Adrenal gland (tissue), 12 donors: Measurements from ENCODE around the gene RALGAPA2. TPM values are rescaled to one million over a fixed set of nuclear protein-coding genes. Genes with fewer than 3 reads are reported as not detected.
"Not testable (repeated sequence)": the region's sequence is repeated elsewhere in the genome, so short reads cannot be mapped to it uniquely, and the experiment has no call there.

Experiments used
- DNase-seq, 7 donors: peaks; one replicate each; pipeline ENCODE4 v3.0.0-alpha.2; 2019 to 2020
- H3K27ac ChIP-seq, 5 donors: fragments of 200-600 bp; sonication (generic) in 4 of 5; 1 replicate in 3 of 5; 2 replicates in 2 of 5; pipeline versions ENCODE4 v1.5.1 to v1.8.0; 2016 to 2020; ENCODE audit warnings: mild to moderate bottlenecking in 1 of 5
- H3K27me3 ChIP-seq: fragments of 200-600 bp; 2 replicates; pipeline ENCODE4 v1.8.0; 2021
- H3K36me3 ChIP-seq, 2 donors: fragments of 200-600 bp; replicated peaks in 1 of 2; 1 replicate in 1 of 2; 2 replicates in 1 of 2; pipeline versions ENCODE4 v1.5.1 to v1.8.0; 2018 to 2022
- H3K4me1 ChIP-seq, 2 donors: fragments of 200-600 bp; replicated peaks in 1 of 2; 1 replicate in 1 of 2; 2 replicates in 1 of 2; pipeline versions ENCODE4 v1.5.1 to v1.8.0; 2018 to 2021
- H3K4me3 ChIP-seq, 4 donors: fragments of 200-600 bp; sonication (generic) in 3 of 4; one replicate each; pipeline ENCODE4 v1.5.1; 2016 to 2018
- H3K9me3 ChIP-seq, 3 donors: fragments of 200-600 bp; sonication (generic) in 1 of 3; replicated peaks in 1 of 3; 1 replicate in 2 of 3; 2 replicates in 1 of 3; pipeline versions ENCODE4 v1.5.1 to v1.8.0; 2016 to 2021
- CTCF ChIP-seq, 6 experiments: fragments of 450-650 bp in 4 of 6; fragments of 200-600 bp in 2 of 6; sonication (generic) in 1 of 6; IDR thresholded peaks; 1 replicate in 5 of 6; 2 replicates in 1 of 6; pipeline versions ENCODE4 v1.5.1 to v1.8.0; 2016 to 2021; ENCODE audit warnings: antibody characterized with exemption in 6 of 6, mild to moderate bottlenecking in 2 of 6, moderate library complexity in 1 of 6
- POLR2A ChIP-seq, 2 donors: fragments of 450-650 bp; IDR thresholded peaks; one replicate each; pipeline ENCODE4 v1.6.1; 2017; ENCODE audit warnings: antibody characterized with exemption in 2 of 2, mild to moderate bottlenecking in 2 of 2, moderate library complexity in 1 of 2
- whole genome bisulfite sequencing, 4 donors: extraction: QIAGEN DNeasy Blood & Tissue Kit in 2 of 4; methylation state at CpG; one replicate each; pipeline versions ENCODE4 v1.1.5 to v1.1.7; 2013 to 2017; 5-methylcytosine and 5-hydroxymethylcytosine counted together
- intact Hi-C, 2 donors: fragments of 100-400 bp; cut with DNase I; formaldehyde crosslinking; loops; one replicate each; pipeline versions ENCODE4 v1.14.1 to v1.15.0; 2022 to 2023
- polyA plus RNA-seq, 3 donors: library from polyadenylated mRNA; stranded (reverse); fragments of 200-250 nt in 2 of 3; fragments of 350-450 nt in 1 of 3; fragmentation: Illumina TruSeq in 1 of 3; extraction: RNeasy Lipid Tissue Mini Kit (QIAGEN cat#74804) in 1 of 3; gene quantifications; one replicate each; pipeline ENCODE4 v1.2.3, GENCODE V29; 2013 to 2014
- total RNA-seq, 9 donors: library from RNA; depleted of rRNA in 4 of 9; stranded (reverse); fragments of >200 nt in 4 of 9; fragments of 120-200 nt in 1 of 9; fragmentation: NEBNext Ultra II Directional in 1 of 9; extraction: Animal tissue kit (Norgen Biotek cat#: 25700) in 1 of 9; gene quantifications; one replicate each; pipeline versions ENCODE4 v1.1.0 to v1.2.4, GENCODE V29; 2013 to 2023
- donor health status: healthy with polysubstance abuse.
- donor health status: Bipolar disorder and iron deficiency.
- donor health status: DM: yes; HTN: yes; CAD: no.
- donor health status: DM: no; HTN: no; CAD: no.
- donor health status: DM: no; HTN: no; CAD: no.
- donor health status: DM: yes; HTN: yes; CAD: no.

Gene RALGAPA2
- total and polyA plus RNA-seq, 12 donors = 3.7 to 39.6 (median 20.7) TPM

GRCh38 chr20:20546402-20546801 is 166.0 kb downstream of the RALGAPA2 start:
- no peaks in the 10 kb centered on the region for H3K9me3 ChIP-seq
- H3K4me1 ChIP-seq = no peaks in the 10 kb centered on the region
- no peaks in the 10 kb centered on the region for H3K27me3 ChIP-seq
- intact Hi-C loops = no loop called here
- 91 to 94% (median 93%) methylated on average over 6 of the region's 6 CpGs for WGBS, 4 donors
- TF ChIP-seq POLR2A (IDR thresholded peaks at IDR 0.05) = no peak
- no peak for TF ChIP-seq CTCF (IDR thresholded peaks at IDR 0.05)
- H3K4me3 ChIP-seq = no peak overlapping the region
- peaks cover 0 to 6% of the 10 kb centered on the region in 2 donors for H3K36me3 ChIP-seq
- DNase-seq = no peak
- no peak overlapping the region for H3K27ac ChIP-seq

DNA sequence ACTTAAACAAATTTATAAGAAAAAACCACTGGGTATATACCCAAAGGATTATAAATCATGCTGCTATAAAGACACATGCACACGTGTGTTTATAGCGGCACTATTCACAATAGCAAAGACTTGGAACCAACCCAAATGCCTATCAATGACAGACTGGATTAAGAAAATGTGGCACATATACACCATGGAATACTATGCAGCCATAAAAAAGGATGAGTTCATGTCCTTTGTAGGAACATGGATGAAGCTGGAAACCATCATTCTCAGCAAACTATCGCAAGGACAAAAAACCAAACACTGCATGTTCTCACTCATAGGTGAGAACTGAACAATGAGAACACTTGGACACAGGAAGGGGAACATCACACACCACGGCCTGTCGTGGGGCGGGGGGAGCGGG is 169.1 kb downstream of the RALGAPA2 start:
- H3K27me3 ChIP-seq, DNase-seq, H3K36me3 ChIP-seq, H3K4me1 ChIP-seq, H3K9me3 ChIP-seq, H3K27ac ChIP-seq, intact Hi-C loops, H3K4me3 ChIP-seq: not testable (repeated sequence)
- 96 to 98% (median 97%) methylated on average over 6 to 7 of the region's 7 CpGs for WGBS, 4 donors

DNA sequence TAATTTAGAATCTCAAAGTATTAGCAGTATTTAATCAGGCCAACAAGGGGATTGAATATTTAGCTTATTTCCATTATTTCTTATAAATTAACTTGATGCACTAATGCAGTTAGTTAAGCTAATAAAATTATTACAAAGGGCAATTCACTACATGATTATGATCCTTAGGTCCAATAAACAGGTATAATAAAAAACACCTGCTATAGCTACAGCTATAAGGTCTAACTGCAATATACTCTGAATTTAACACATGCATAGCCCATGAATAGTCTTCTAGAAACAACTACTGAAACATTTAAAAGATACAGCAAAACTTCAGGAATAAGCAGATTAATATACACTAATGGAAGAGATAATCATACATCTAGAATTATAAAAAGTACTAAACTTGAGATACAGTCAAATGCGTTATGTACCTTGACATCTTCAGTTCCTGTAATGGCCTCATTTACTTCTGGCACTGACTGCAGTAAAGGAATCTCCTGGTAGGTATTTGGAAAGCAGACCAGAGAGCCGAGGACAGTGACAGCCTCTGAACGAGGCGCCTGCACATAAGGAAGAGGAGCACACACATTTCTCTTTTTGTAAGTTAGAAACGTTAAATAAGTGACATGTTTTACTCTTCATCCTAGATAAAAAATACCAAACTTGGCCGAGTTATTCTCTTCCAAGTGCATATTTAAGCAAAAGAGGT is 176.1 kb downstream of the RALGAPA2 start:
- H3K36me3 ChIP-seq = no peaks in the 10 kb centered on the region
- WGBS, 4 donors = 89 to 94% (median 91%) methylated on average over 6 of the region's 6 CpGs
- TF ChIP-seq POLR2A (IDR thresholded peaks at IDR 0.05) (no peak), CTCF (IDR thresholded peaks at IDR 0.05) (no peak)
- intact Hi-C loops = no loop called here
- H3K27ac ChIP-seq = no peak overlapping the region
- no peaks in the 10 kb centered on the region for H3K4me1 ChIP-seq
- DNase-seq = no peak
- no peak overlapping the region for H3K4me3 ChIP-seq
- H3K9me3 ChIP-seq = no peaks in the 10 kb centered on the region
- no peaks in the 10 kb centered on the region for H3K27me3 ChIP-seq

DNA sequence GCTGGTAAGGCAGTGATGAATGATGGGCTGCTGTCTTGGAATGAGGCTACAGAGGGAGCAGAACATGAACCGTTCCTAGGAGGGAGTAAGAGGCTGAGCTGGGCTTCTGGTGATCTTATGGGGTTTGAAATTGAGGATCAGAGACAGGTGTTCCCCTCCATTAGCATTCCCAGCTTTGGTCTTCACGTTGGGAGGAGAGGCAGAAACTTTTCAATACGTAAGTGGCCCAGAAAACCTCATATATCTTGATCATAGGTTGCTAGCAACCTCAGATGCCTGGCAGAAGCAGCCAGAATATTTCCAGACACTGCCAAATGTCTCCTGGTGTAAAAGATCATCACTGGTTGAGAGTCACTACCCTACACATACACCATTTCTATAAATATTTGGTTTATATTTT is 177.4 kb downstream of the RALGAPA2 start:
- no peak overlapping the region for H3K27ac ChIP-seq
- no peaks in the 10 kb centered on the region for H3K9me3 ChIP-seq
- no peak for DNase-seq
- H3K27me3 ChIP-seq = no peaks in the 10 kb centered on the region
- no peaks in the 10 kb centered on the region for H3K4me1 ChIP-seq
- H3K4me3 ChIP-seq = no peak overlapping the region
- 73 to 89% (median 87%) methylated on average over 3 of the region's 3 CpGs for WGBS, 4 donors
- no peaks in the 10 kb centered on the region for H3K36me3 ChIP-seq
- intact Hi-C loops = no loop called here
- no peak for TF ChIP-seq CTCF (IDR thresholded peaks at IDR 0.05)
- TF ChIP-seq POLR2A (IDR thresholded peaks at IDR 0.05) = no peak

- 87 to 96% (median 93%) methylated on average over 5 to 6 of the region's 6 CpGs for WGBS, 4 donors
- Histone ChIP-seq H3K4me3 (no peak overlapping the region), H3K36me3 (no peaks in the 10 kb centered on the region), H3K4me1 (no peaks in the 10 kb centered on the region), H3K9me3 (no peaks in the 10 kb centered on the region), H3K27me3 (no peaks in the 10 kb centered on the region), H3K27ac (no peak overlapping the region)
- intact Hi-C loops = no loop called here
- DNase-seq = no peak
- TF ChIP-seq CTCF (IDR thresholded peaks at IDR 0.05) (no peak), POLR2A (IDR thresholded peaks at IDR 0.05) (no peak)
Measured at GRCh38 chr20:20531283-20531682, 181.2 kb downstream of the RALGAPA2 start.
